Neuronal stem cell (in vitro differentiated cells): Measurements from ENCODE around the gene VWC2L.

ENCODE experiments used
- DNase-seq: peaks from one replicate; pipeline ENCODE4 v3.0.0-alpha.2; 2013; ENCODE audit warnings: low spot score
- H2AFZ ChIP-seq: one replicate; pipeline ENCODE4 v1.6.1; 2013; ENCODE audit warnings: mild to moderate bottlenecking, low read length, inconsistent platforms
- H2AK5ac ChIP-seq: 2 replicates; pipeline ENCODE4 v1.6.1; 2013; ENCODE audit warnings: low read depth, mild to moderate bottlenecking, inconsistent platforms, low read length, moderate library complexity, mixed read lengths
- H2BK120ac ChIP-seq: 2 replicates; pipeline ENCODE4 v1.6.1; 2013; ENCODE audit warnings: low read depth, mild to moderate bottlenecking, inconsistent platforms, low read length, moderate library complexity, mixed read lengths
- H2BK12ac ChIP-seq: one replicate; pipeline ENCODE4 v1.6.1; 2013; ENCODE audit warnings: low read length, inconsistent platforms
- H2BK15ac ChIP-seq: 2 replicates; pipeline ENCODE4 v1.6.1; 2013; ENCODE audit warnings: mild to moderate bottlenecking, low read length, inconsistent platforms, mixed read lengths
- H2BK5ac ChIP-seq: one replicate; pipeline ENCODE4 v1.6.1; 2013; ENCODE audit warnings: inconsistent platforms, mild to moderate bottlenecking, low read length, moderate library complexity
- H3K14ac ChIP-seq: one replicate; pipeline ENCODE4 v1.6.1; 2013; ENCODE audit warnings: low read length, inconsistent platforms
- H3K18ac ChIP-seq: 2 replicates; pipeline ENCODE4 v1.6.1; 2013; ENCODE audit warnings: low read length, inconsistent platforms
- H3K23ac ChIP-seq: 2 replicates; pipeline ENCODE4 v1.6.1; 2013; ENCODE audit warnings: low read depth, mild to moderate bottlenecking, mixed read lengths, low read length, inconsistent platforms; ENCODE audit not compliant: poor library complexity
- H3K27ac ChIP-seq: replicated peaks from 3 replicates; pipeline ENCODE4 v1.5.1; 2013; ENCODE audit warnings: low read length, inconsistent platforms
- H3K27me3 ChIP-seq, 3 experiments: 2 replicates each; pipeline ENCODE4 v1.6.1; 2013; ENCODE audit warnings: low read length in 3 of 3, mild to moderate bottlenecking in 2 of 3, inconsistent platforms in 1 of 3, low read depth in 1 of 3, mixed read lengths in 1 of 3, moderate library complexity in 1 of 3; ENCODE audit not compliant: control insufficient read depth in 3 of 3, insufficient read depth in 3 of 3
- H3K36me3 ChIP-seq, 2 donors: replicated peaks in 1 of 2; 2 replicates each; pipeline ENCODE4 v1.6.1; 2013; ENCODE audit warnings: low read length in 2 of 2; ENCODE audit not compliant: control insufficient read depth in 2 of 2, insufficient read depth in 2 of 2
- H3K4ac ChIP-seq: 2 replicates; pipeline ENCODE4 v1.6.1; 2013; ENCODE audit warnings: inconsistent platforms, mild to moderate bottlenecking, low read length, moderate library complexity
- H3K4me1 ChIP-seq, 2 donors: 1 replicate in 1 of 2; 2 replicates in 1 of 2; pipeline ENCODE4 v1.6.1; 2013; ENCODE audit warnings: low read length in 2 of 2, low read depth in 1 of 2; ENCODE audit not compliant: control insufficient read depth in 2 of 2, insufficient read depth in 1 of 2
- H3K4me2 ChIP-seq: one replicate; pipeline ENCODE4 v1.6.1; 2013; ENCODE audit warnings: mild to moderate bottlenecking, low read length, inconsistent platforms; ENCODE audit not compliant: insufficient read depth, poor library complexity, severe bottlenecking
- H3K4me3 ChIP-seq, 2 donors: 2 replicates each; pipeline ENCODE4 v1.5.1; 2013; ENCODE audit warnings: low read length in 2 of 2, mild to moderate bottlenecking in 2 of 2, inconsistent platforms in 1 of 2, moderate library complexity in 1 of 2
- H3K79me1 ChIP-seq: one replicate; pipeline ENCODE4 v1.6.1; 2013; ENCODE audit warnings: low read depth, mild to moderate bottlenecking, inconsistent platforms, low read length, moderate library complexity
- H3K9ac ChIP-seq: one replicate; pipeline ENCODE4 v1.6.1; 2013; ENCODE audit warnings: mild to moderate bottlenecking, low read depth, low read length, inconsistent platforms; ENCODE audit not compliant: poor library complexity
- H3K9me3 ChIP-seq, 2 donors: replicated peaks in 1 of 2; 2 replicates each; pipeline versions ENCODE3 to v1.6.1; 2013; ENCODE audit warnings: low read length in 2 of 2, mild to moderate bottlenecking in 2 of 2, inconsistent platforms in 1 of 2, low read depth in 1 of 2, mixed read lengths in 1 of 2, moderate library complexity in 1 of 2; ENCODE audit not compliant: control insufficient read depth in 2 of 2, insufficient read depth in 1 of 2
- H4K8ac ChIP-seq: one replicate; pipeline ENCODE4 v1.6.1; 2013; ENCODE audit warnings: low read depth, mild to moderate bottlenecking, inconsistent platforms, low read length, moderate library complexity
- H4K91ac ChIP-seq: one replicate; pipeline ENCODE4 v1.6.1; 2013; ENCODE audit warnings: low read length, low read depth, mild to moderate bottlenecking, inconsistent platforms; ENCODE audit not compliant: poor library complexity
- WGBS, 2 donors: extraction: QIAGEN DNeasy Blood & Tissue Kit; methylation state at CpG; one replicate each; pipeline ENCODE4 v1.1.7; 2013; ENCODE audit warnings: missing lambda C conversion rate in 2 of 2, mixed read lengths in 1 of 2; ENCODE audit not compliant: insufficient read length in 2 of 2, insufficient replicate concordance in 1 of 2; ENCODE audit errors: extremely low coverage in 2 of 2; 5-methylcytosine and 5-hydroxymethylcytosine counted together

VWC2L gene

GRCh38 chr2:214412679-214413078 lies 1.8 kb downstream of the VWC2L start:
- H3K36me3 ChIP-seq, result no peaks in the 10 kb centered on the region
- WGBS, 2 donors, result no CpG with 5 or more reads among the region's 1 CpG

GRCh38 chr2:214436470-214436869 lies 25.6 kb downstream of the VWC2L start:
- no peaks in the 10 kb centered on the region for H3K4me1 ChIP-seq
- H3K9ac ChIP-seq, result no peak overlapping the region
- H3K4me2 ChIP-seq, result no peak overlapping the region
- no peaks in the 10 kb centered on the region for H3K9me3 ChIP-seq
- no peak overlapping the region for H3K18ac ChIP-seq
- no peak overlapping the region for H3K23ac ChIP-seq
- no peak overlapping the region for H4K91ac ChIP-seq
- no peak overlapping the region for H2AFZ ChIP-seq
- no CpG with 5 or more reads among the region's 4 CpGs for WGBS, 2 donors
- H2BK12ac ChIP-seq, result no peak overlapping the region
- H3K4ac ChIP-seq, result no peak overlapping the region
- no peak overlapping the region for H2BK15ac ChIP-seq
- no peaks in the 10 kb centered on the region for H3K27me3 ChIP-seq
- no peak overlapping the region for H3K14ac ChIP-seq
- H2BK5ac ChIP-seq, result no peak overlapping the region
- no peak for DNase-seq
- H4K8ac ChIP-seq, result no peak overlapping the region
- no peak overlapping the region for H3K27ac ChIP-seq
- no peak overlapping the region for H2AK5ac ChIP-seq
- no peaks in the 10 kb centered on the region for H3K79me1 ChIP-seq
- no peak overlapping the region for H3K4me3 ChIP-seq
- H3K36me3 ChIP-seq, result no peaks in the 10 kb centered on the region
- no peak overlapping the region for H2BK120ac ChIP-seq

More at GRCh38 chr2:214412679-214413078, 1.8 kb downstream of the VWC2L start:
- Histone ChIP-seq H3K4me2 (no peak overlapping the region), H3K23ac (no peak overlapping the region), H3K4me1 (peaks cover 0 to 1% of the 10 kb centered on the region in 2 donors), H3K79me1 (no peaks in the 10 kb centered on the region), H2AFZ (no peak overlapping the region), H3K9me3 (no peaks in the 10 kb centered on the region), H2BK15ac (no peak overlapping the region), H2AK5ac (no peak overlapping the region), H2BK120ac (no peak overlapping the region), H3K27ac (no peak overlapping the region), H3K18ac (no peak overlapping the region), H3K14ac (no peak overlapping the region), H4K91ac (no peak overlapping the region), H3K4ac (no peak overlapping the region), H2BK5ac (no peak overlapping the region), H3K9ac (no peak overlapping the region), H3K4me3 (no peak overlapping the region), H4K8ac (no peak overlapping the region), H2BK12ac (no peak overlapping the region), H3K27me3 (no peaks in the 10 kb centered on the region)
- no peak for DNase-seq

- H3K9me3 ChIP-seq, result no peaks in the 10 kb centered on the region
- no peak overlapping the region for H3K9ac ChIP-seq
- DNase-seq, result no peak
- peaks cover 0 to 2% of the 10 kb centered on the region in 2 donors for H3K4me1 ChIP-seq
- H4K91ac ChIP-seq, result no peak overlapping the region
- H4K8ac ChIP-seq, result no peak overlapping the region
- no peak overlapping the region for H2AK5ac ChIP-seq
- no peak overlapping the region for H2AFZ ChIP-seq
- no peak overlapping the region for H3K27ac ChIP-seq
- H3K4me2 ChIP-seq, result no peak overlapping the region
- H3K23ac ChIP-seq, result no peak overlapping the region
- no peak overlapping the region for H2BK120ac ChIP-seq
- no peak overlapping the region for H2BK5ac ChIP-seq
- no peak overlapping the region for H3K14ac ChIP-seq
- H2BK15ac ChIP-seq, result no peak overlapping the region
- no peaks in the 10 kb centered on the region for H3K79me1 ChIP-seq
- H3K27me3 ChIP-seq, result no peaks in the 10 kb centered on the region
- WGBS, 2 donors, result no CpG with 5 or more reads among the region's 4 CpGs
- no peak overlapping the region for H3K4me3 ChIP-seq
- no peaks in the 10 kb centered on the region for H3K36me3 ChIP-seq
- H3K4ac ChIP-seq, result no peak overlapping the region
- H3K18ac ChIP-seq, result no peak overlapping the region
- H2BK12ac ChIP-seq, result no peak overlapping the region
These were observed 39.5 kb downstream of the VWC2L start for GRCh38 chr2:214450118-214450894.

- H3K18ac ChIP-seq, result no peak overlapping the region
- no peak overlapping the region for H3K14ac ChIP-seq
- H3K4me3 ChIP-seq, result no peak overlapping the region
- no peak overlapping the region for H3K9ac ChIP-seq
- H3K9me3 ChIP-seq, result no peaks in the 10 kb centered on the region
- WGBS, 2 donors, result no CpG with 5 or more reads among the region's 2 CpGs
- H3K4me1 ChIP-seq, result peaks cover 0 to 2% of the 10 kb centered on the region in 2 donors
- no peak overlapping the region for H3K27ac ChIP-seq
- no peak overlapping the region for H2BK120ac ChIP-seq
- H3K4me2 ChIP-seq, result no peak overlapping the region
- H3K23ac ChIP-seq, result no peak overlapping the region
- no peak overlapping the region for H2BK15ac ChIP-seq
- H2BK12ac ChIP-seq, result no peak overlapping the region
- no peak overlapping the region for H3K4ac ChIP-seq
- no peak overlapping the region for H2BK5ac ChIP-seq
- H4K91ac ChIP-seq, result no peak overlapping the region
- H4K8ac ChIP-seq, result peak overlapping the region; percentile 86
- no peak overlapping the region for H2AFZ ChIP-seq
- DNase-seq, result no peak
- no peaks in the 10 kb centered on the region for H3K27me3 ChIP-seq
- no peaks in the 10 kb centered on the region for H3K79me1 ChIP-seq
- H3K36me3 ChIP-seq, result no peaks in the 10 kb centered on the region
- H2AK5ac ChIP-seq, result no peak overlapping the region
These were observed 40.8 kb downstream of the VWC2L start for GRCh38 chr2:214451516-214452275.
